ENCODE data around the gene GMEB2. TPM values are rescaled to one million over a fixed set of nuclear protein-coding genes. Genes with fewer than 3 reads are reported as not detected.

The GMEB2 gene
- total and polyA plus RNA-seq, 10 of the 15 experiments (the other 5 are each of a cell fraction or from before 2014, with no cell fraction given) = 0.08 to 15.1 (median 6.9) TPM

- TF ChIP-seq POU2F2 (IDR thresholded peaks at IDR 0.05; ENCODE audit: borderline replicate concordance, low read depth, low read length) (no peak), ZNF687 (IDR thresholded peaks at IDR 0.05) (no peak), REST (IDR thresholded peaks at IDR 0.05; ENCODE audit: low read depth, low read length) (no peak), EP300 (IDR thresholded peaks at IDR 0.05; ENCODE audit: borderline replicate concordance in 1 of 2, control insufficient read depth in 1 of 2, low read depth in 2 of 2, low read length in 2 of 2) (no peak), CUX1 (IDR thresholded peaks at IDR 0.05; ENCODE audit: insufficient replicate concordance, low read depth, low read length) (no peak), CHD1 (IDR thresholded peaks at IDR 0.05; ENCODE audit: low read depth, low read length) (no peak), ZBTB40 (IDR thresholded peaks at IDR 0.05; ENCODE audit: borderline replicate concordance) (no peak), ZNF217 (IDR thresholded peaks at IDR 0.05) (no peak)
These were observed 34.2 kb downstream of the GMEB2 start (continued) for GRCh38 chr20:63592661-63593060.
